Neural cell (in vitro differentiated cells): Measurements from ENCODE around the gene ABCG2. TPM values are rescaled to one million over a fixed set of nuclear protein-coding genes. Genes with fewer than 3 reads are reported as not detected.
"Not testable (repeated sequence)": the region's sequence is repeated elsewhere in the genome, so short reads cannot be mapped to it uniquely, and the experiment has no call there.

Experiments used
- H2AFZ ChIP-seq: fragments of 200-600, 300-800 bp; sonication (generic), shearing (Covaris generic); 2 replicates; pipeline ENCODE4 v1.6.0; 2014; ENCODE audit warnings: low read depth, mild to moderate bottlenecking, antibody characterized with exemption, low read length, moderate library complexity
- H3F3A ChIP-seq: fragments of 200-600 bp; shearing (Covaris generic); 2 replicates; pipeline ENCODE4 v1.6.1; 2016; ENCODE audit warnings: mild to moderate bottlenecking, moderate library complexity, mixed read lengths, antibody characterized with exemption, low read length; ENCODE audit not compliant: insufficient read depth, poor library complexity, severe bottlenecking
- H3K27ac ChIP-seq: fragments of 200-600, 300-800 bp; sonication (generic), shearing (Covaris generic); 2 replicates; pipeline ENCODE4 v1.5.1; 2014; ENCODE audit warnings: mild to moderate bottlenecking, low read length, moderate library complexity
- H3K27me3 ChIP-seq: fragments of 300-800, 200-600 bp; sonication (generic), shearing (Covaris generic); 2 replicates; pipeline ENCODE4 v1.6.0; 2014; ENCODE audit warnings: mild to moderate bottlenecking, low read depth, low read length, moderate library complexity; ENCODE audit not compliant: insufficient read depth
- H3K36me3 ChIP-seq: fragments of 300-800, 200-600 bp; sonication (generic), shearing (Covaris generic); 2 replicates; pipeline ENCODE4 v1.5.1; 2014; ENCODE audit warnings: mild to moderate bottlenecking, antibody characterized with exemption, low read length, moderate library complexity; ENCODE audit not compliant: insufficient read depth
- H3K4me2 ChIP-seq: fragments of 300-800, 200-600 bp; sonication (generic), shearing (Covaris generic); 2 replicates; pipeline ENCODE4 v1.6.0; 2014; ENCODE audit warnings: mild to moderate bottlenecking, low read length
- H3K4me3 ChIP-seq: fragments of 300-800, 200-600 bp; sonication (generic), shearing (Covaris generic); 2 replicates; pipeline ENCODE4 v1.5.1; 2014; ENCODE audit warnings: mild to moderate bottlenecking, low read length, moderate library complexity
- H3K79me2 ChIP-seq: fragments of 200-600 bp; shearing (Covaris generic); replicated peaks from 2 replicates; pipeline ENCODE4 v1.6.0; 2014; ENCODE audit warnings: mild to moderate bottlenecking, low read length, moderate library complexity; ENCODE audit not compliant: insufficient read depth
- H3K9ac ChIP-seq: fragments of 300-800, 200-600 bp; sonication (generic), shearing (Covaris generic); 2 replicates; pipeline ENCODE4 v1.6.1; 2016; ENCODE audit warnings: mild to moderate bottlenecking, low read length, mixed read lengths
- H3K9me2 ChIP-seq: fragments of 200-600 bp; shearing (Covaris generic); 2 replicates; pipeline ENCODE4 v1.6.1; 2016; ENCODE audit warnings: mild to moderate bottlenecking, low read length, mixed read lengths; ENCODE audit not compliant: insufficient read depth
- H3K9me3 ChIP-seq: fragments of 200-600, 300-800 bp; sonication (generic), shearing (Covaris generic); 2 replicates; pipeline ENCODE4 v1.6.1; 2016; ENCODE audit warnings: mild to moderate bottlenecking, mixed run types, low read length, moderate library complexity, mixed read lengths
- H4K20me1 ChIP-seq: fragments of 200-600 bp; shearing (Covaris generic); 2 replicates; pipeline ENCODE4 v1.6.1; 2016; ENCODE audit warnings: mild to moderate bottlenecking, mixed run types; ENCODE audit not compliant: insufficient read depth
- EP300 ChIP-seq: fragments of 450-650 bp; conservative IDR thresholded peaks from 2 replicates; pipeline ENCODE4 v1.6.1; 2014; ENCODE audit warnings: antibody characterized with exemption, mild to moderate bottlenecking, moderate library complexity; ENCODE audit not compliant: poor library complexity, severe bottlenecking
- EZH2 ChIP-seq: fragments of 200-600, 300-800 bp; shearing (Covaris generic), sonication (generic); IDR thresholded peaks from 2 replicates; pipeline ENCODE4 v1.6.1; 2014; ENCODE audit warnings: antibody characterized with exemption, low read length, borderline replicate concordance, mild to moderate bottlenecking; ENCODE audit not compliant: insufficient read depth, poor library complexity, severe bottlenecking
- MXI1 ChIP-seq: fragments of 450-650 bp; conservative IDR thresholded peaks from 2 replicates; pipeline ENCODE4 v1.6.1; 2014; ENCODE audit warnings: antibody characterized with exemption, mild to moderate bottlenecking; ENCODE audit not compliant: poor library complexity, severe bottlenecking
- POLR2AphosphoS5 ChIP-seq: IDR thresholded peaks from 2 replicates; pipeline ENCODE4 v1.6.1; 2012
- RAD21 ChIP-seq: fragments of 450-650 bp; conservative IDR thresholded peaks from 2 replicates; pipeline ENCODE4 v1.6.1; 2014; ENCODE audit warnings: antibody characterized with exemption, mild to moderate bottlenecking, moderate library complexity
- REST ChIP-seq: IDR thresholded peaks from 2 replicates; pipeline ENCODE4 v1.6.1; 2012; ENCODE audit warnings: borderline replicate concordance
- SMC3 ChIP-seq: fragments of 450-650 bp; conservative IDR thresholded peaks from 2 replicates; pipeline ENCODE4 v1.6.1; 2014; ENCODE audit warnings: antibody characterized with exemption, mild to moderate bottlenecking, moderate library complexity; ENCODE audit not compliant: poor library complexity
- TAF1 ChIP-seq: IDR thresholded peaks from 2 replicates; pipeline ENCODE4 v1.6.1; 2012; ENCODE audit warnings: low read depth
- polyA plus RNA-seq: library from polyadenylated mRNA; depleted of rRNA; stranded (reverse); fragments of >200 nt; gene quantifications from 2 replicates; pipeline ENCODE4 v1.2.3, GENCODE V29; 2014
- TF ChIP-seq, protein P1 (sequence below): fragments of 450-650 bp; IDR thresholded peaks from 2 replicates; pipeline ENCODE4 v1.5.1; 2014; ENCODE audit warnings: antibody characterized with exemption, mild to moderate bottlenecking, moderate library complexity; ENCODE audit not compliant: poor library complexity, severe bottlenecking

Gene ABCG2
- polyA plus RNA-seq, 1 donor from 2014 or later = not detected

DNA sequence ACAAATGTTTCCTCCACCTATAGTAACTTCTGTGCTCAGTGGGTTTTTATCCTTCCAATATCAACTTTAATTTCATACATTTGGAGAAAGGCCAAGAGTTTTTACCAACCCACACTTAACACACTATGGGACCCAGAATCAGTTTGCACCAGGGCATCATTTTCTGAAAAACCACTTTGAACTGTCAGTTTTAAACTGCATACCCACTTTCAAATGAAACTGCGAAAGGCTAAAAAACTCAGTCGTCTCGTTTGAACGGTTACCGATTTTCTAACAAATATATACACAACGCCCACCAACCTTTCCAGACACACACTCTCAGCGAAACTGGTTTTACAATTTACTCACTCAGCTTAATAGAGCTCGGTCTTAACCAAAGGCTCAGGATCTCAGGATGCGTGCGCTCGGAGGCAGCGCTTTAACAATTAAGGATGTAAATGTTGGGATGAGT, 376 bp downstream of the ABCG2 start:
- no peaks in the 10 kb centered on the region for H3K9me3 ChIP-seq
- no peak overlapping the region for H3K27ac ChIP-seq
- peak overlapping the region; percentile 26 for H3K9ac ChIP-seq
- no peaks in the 10 kb centered on the region for H4K20me1 ChIP-seq
- H3F3A ChIP-seq = no peaks in the 10 kb centered on the region
- no peaks in the 10 kb centered on the region for H3K79me2 ChIP-seq
- no peaks in the 10 kb centered on the region for H3K36me3 ChIP-seq
- peaks cover 28% of the 10 kb centered on the region for H3K27me3 ChIP-seq
- H2AFZ ChIP-seq = no peak overlapping the region
- TF ChIP-seq, protein P1, sequence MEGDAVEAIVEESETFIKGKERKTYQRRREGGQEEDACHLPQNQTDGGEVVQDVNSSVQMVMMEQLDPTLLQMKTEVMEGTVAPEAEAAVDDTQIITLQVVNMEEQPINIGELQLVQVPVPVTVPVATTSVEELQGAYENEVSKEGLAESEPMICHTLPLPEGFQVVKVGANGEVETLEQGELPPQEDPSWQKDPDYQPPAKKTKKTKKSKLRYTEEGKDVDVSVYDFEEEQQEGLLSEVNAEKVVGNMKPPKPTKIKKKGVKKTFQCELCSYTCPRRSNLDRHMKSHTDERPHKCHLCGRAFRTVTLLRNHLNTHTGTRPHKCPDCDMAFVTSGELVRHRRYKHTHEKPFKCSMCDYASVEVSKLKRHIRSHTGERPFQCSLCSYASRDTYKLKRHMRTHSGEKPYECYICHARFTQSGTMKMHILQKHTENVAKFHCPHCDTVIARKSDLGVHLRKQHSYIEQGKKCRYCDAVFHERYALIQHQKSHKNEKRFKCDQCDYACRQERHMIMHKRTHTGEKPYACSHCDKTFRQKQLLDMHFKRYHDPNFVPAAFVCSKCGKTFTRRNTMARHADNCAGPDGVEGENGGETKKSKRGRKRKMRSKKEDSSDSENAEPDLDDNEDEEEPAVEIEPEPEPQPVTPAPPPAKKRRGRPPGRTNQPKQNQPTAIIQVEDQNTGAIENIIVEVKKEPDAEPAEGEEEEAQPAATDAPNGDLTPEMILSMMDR = no peak
- no peak for TF ChIP-seq POLR2AphosphoS5
- H3K4me3 ChIP-seq = peak overlapping the region; percentile 89
- peak overlapping the region; percentile 25 for H3K4me2 ChIP-seq
- no peaks in the 10 kb centered on the region for H3K9me2 ChIP-seq

- not testable (repeated sequence) for H3K4me2 ChIP-seq, H3K9ac ChIP-seq, H2AFZ ChIP-seq, H3K9me2 ChIP-seq, H3K27ac ChIP-seq, H3K9me3 ChIP-seq, H3F3A ChIP-seq, H3K4me3 ChIP-seq, H4K20me1 ChIP-seq, H3K36me3 ChIP-seq, H3K79me2 ChIP-seq, H3K27me3 ChIP-seq
Measured at GRCh38 chr4:88152331-88152730, 6.1 kb downstream of the ABCG2 start.

DNA sequence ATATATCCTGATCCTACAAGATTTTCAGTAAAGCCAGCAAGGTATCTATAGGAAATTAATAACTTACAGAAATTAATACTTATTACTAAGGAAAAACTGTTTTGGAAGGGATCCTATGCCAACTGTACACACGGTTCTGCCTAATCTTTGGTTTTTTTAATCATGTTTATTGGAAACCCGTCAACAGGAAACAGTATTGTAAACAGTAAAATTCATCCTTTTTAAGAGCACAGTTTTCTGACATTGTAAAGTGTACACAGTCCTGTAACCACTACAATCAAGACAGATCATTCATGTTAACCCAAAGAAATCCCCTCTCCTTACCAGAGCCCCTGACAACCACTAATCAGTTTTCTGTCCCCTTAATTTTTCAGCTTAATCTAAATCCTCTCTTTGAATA, 9.9 kb downstream of the ABCG2 start:
- H2AFZ ChIP-seq = no peak overlapping the region

More for the DNA sequence above, 9.9 kb downstream of the ABCG2 start:
- Histone ChIP-seq H3K9me2 (no peaks in the 10 kb centered on the region), H3K36me3 (no peaks in the 10 kb centered on the region), H3K9ac (no peak overlapping the region), H3K9me3 (no peaks in the 10 kb centered on the region), H4K20me1 (no peaks in the 10 kb centered on the region), H3K4me2 (no peak overlapping the region), H3F3A (no peaks in the 10 kb centered on the region), H3K27me3 (no peaks in the 10 kb centered on the region), H3K79me2 (no peaks in the 10 kb centered on the region), H3K27ac (no peak overlapping the region), H3K4me3 (no peak overlapping the region)
- TF ChIP-seq MXI1 (no peak), POLR2AphosphoS5 (no peak), SMC3 (no peak), EZH2 (no peak), EP300 (no peak), TAF1 (no peak), RAD21 (no peak), REST (no peak)
- TF ChIP-seq, protein P1 = no peak
